Keratinocyte (primary cell): ENCODE data around the gene RIPOR2. TPM values are rescaled to one million over a fixed set of nuclear protein-coding genes. Genes with fewer than 3 reads are reported as not detected.

Experiments
- DNase-seq: peaks from one replicate; pipeline ENCODE4 v3.0.0-alpha.2; 2011; ENCODE audit warnings: low read depth, missing footprints, low spot score
- FAIRE-seq: peaks from 2 replicates; lab custom pipeline; 2011; peaks lifted over from hg19 to GRCh38; lab: Jason Lieb, UNC
- H2AFZ ChIP-seq: 2 replicates; pipeline ENCODE4 v1.6.0; 2012; ENCODE audit warnings: low read length, control low read depth, inconsistent platforms; ENCODE audit not compliant: control insufficient read depth
- H3K27ac ChIP-seq: 2 replicates; pipeline ENCODE4 v1.5.1; 2011; ENCODE audit warnings: low read length; ENCODE audit not compliant: control insufficient read depth, insufficient read depth
- H3K27me3 ChIP-seq: 3 replicates; pipeline ENCODE4 v1.6.0; 2011; ENCODE audit warnings: low read length; ENCODE audit not compliant: control insufficient read depth, insufficient read depth; ENCODE audit errors: extremely low read depth
- H3K36me3 ChIP-seq, 2 experiments: 2 replicates in 1 of 2; 3 replicates in 1 of 2; pipeline ENCODE4 v1.5.1; 2011; ENCODE audit warnings: low read length in 2 of 2, mild to moderate bottlenecking in 1 of 2; ENCODE audit not compliant: control insufficient read depth in 2 of 2, insufficient read depth in 2 of 2; ENCODE audit errors: extremely low read depth in 1 of 2
- H3K4me1 ChIP-seq: 3 replicates; pipeline ENCODE4 v1.5.1; 2011; ENCODE audit warnings: low read length; ENCODE audit not compliant: control insufficient read depth, insufficient read depth; ENCODE audit errors: extremely low read depth
- H3K4me2 ChIP-seq: 3 replicates; pipeline ENCODE4 v1.6.0; 2011; ENCODE audit warnings: low read depth, low read length; ENCODE audit not compliant: control insufficient read depth, insufficient read depth; ENCODE audit errors: extremely low read depth
- H3K4me3 ChIP-seq, 3 experiments: fragments of 200-600 bp in 1 of 3; sonication (generic) in 1 of 3; 2 replicates in 2 of 3; 3 replicates in 1 of 3; pipeline ENCODE4 v1.5.1; 2011 to 2016; ENCODE audit warnings: low read length in 3 of 3, mild to moderate bottlenecking in 3 of 3, control low read depth in 2 of 3, inconsistent platforms in 1 of 3, low read depth in 1 of 3, mixed read lengths in 1 of 3, mixed run types in 1 of 3, moderate library complexity in 1 of 3; ENCODE audit not compliant: control insufficient read depth in 2 of 3, insufficient read depth in 2 of 3; ENCODE audit errors: extremely low read depth in 1 of 3
- H3K79me2 ChIP-seq: 2 replicates; pipeline ENCODE4 v1.6.0; 2012; ENCODE audit warnings: low read length; ENCODE audit not compliant: control insufficient read depth, insufficient read depth
- H3K9ac ChIP-seq: 3 replicates; pipeline ENCODE4 v1.6.0; 2011; ENCODE audit warnings: low read length; ENCODE audit not compliant: control insufficient read depth, insufficient read depth; ENCODE audit errors: extremely low read depth
- H3K9me1 ChIP-seq: 3 replicates; pipeline ENCODE4 v1.6.0; 2011; ENCODE audit warnings: low read length; ENCODE audit not compliant: control insufficient read depth, insufficient read depth; ENCODE audit errors: extremely low read depth
- H3K9me3 ChIP-seq: 2 replicates; pipeline ENCODE4 v1.5.1; 2012; ENCODE audit warnings: low read depth, low read length; ENCODE audit not compliant: control insufficient read depth
- H4K20me1 ChIP-seq: 3 replicates; pipeline ENCODE4 v1.6.0; 2011; ENCODE audit warnings: low read length; ENCODE audit not compliant: control insufficient read depth, insufficient read depth; ENCODE audit errors: extremely low read depth
- EZH2 ChIP-seq: IDR thresholded peaks from one replicate; pipeline ENCODE4 v1.6.1; 2012; ENCODE audit warnings: inconsistent platforms, mild to moderate bottlenecking, low read length, moderate library complexity
- dilution Hi-C: fragments of 300-500 bp; cut with MboI; formaldehyde crosslinking; loops from one replicate; pipeline ENCODE4 v1.7.0; 2020; ENCODE audit warnings: low sequenced_read_pairs; ENCODE audit not compliant: extremely low pct_ligation_motif_present
- polyA plus RNA-seq, 5 experiments: library from polyadenylated mRNA; depleted of rRNA in 3 of 5; stranded (reverse) in 3 of 5; stranded (forward) in 1 of 5; unstranded in 1 of 5; fragments of >200 nt; gene quantifications; 1 replicate in 1 of 5; 2 replicates in 3 of 5; 3 replicates in 1 of 5; pipeline versions ENCODE4 v1.2.1 to v1.2.3, GENCODE V29; 2011 to 2012; ENCODE audit warnings: missing spikeins in 2 of 5, low read depth in 1 of 5, low replicate concordance in 1 of 5
- TF ChIP-seq, protein P1 (sequence below), 3 experiments: IDR thresholded peaks in 1 of 3; conservative IDR thresholded peaks in 1 of 3; optimal IDR thresholded peaks in 1 of 3; 2 replicates in 2 of 3; 3 replicates in 1 of 3; pipeline versions ENCODE3 to v1.5.1; 2011; ENCODE audit warnings: low read length in 3 of 3, mild to moderate bottlenecking in 3 of 3, moderate library complexity in 2 of 3, control low read depth in 1 of 3, inconsistent platforms in 1 of 3; ENCODE audit not compliant: insufficient read depth in 2 of 3; ENCODE audit errors: extremely low read depth in 1 of 3

The RIPOR2 gene
- polyA plus RNA-seq, 1 donor (not counting 4 experiments of a cell fraction or from before 2014, with no cell fraction given), result 0.07 TPM

- Histone ChIP-seq H3K4me2 (no peak overlapping the region), H4K20me1 (no peaks in the 10 kb centered on the region), H3K9me1 (no peaks in the 10 kb centered on the region), H3K9me3 (no peaks in the 10 kb centered on the region), H3K27ac (no peak overlapping the region), H2AFZ (no peak overlapping the region), H3K4me3 (no peak overlapping the region), H3K27me3 (no peaks in the 10 kb centered on the region), H3K36me3 (no peaks in the 10 kb centered on the region), H3K79me2 (no peaks in the 10 kb centered on the region), H3K9ac (no peak overlapping the region), H3K4me1 (peaks cover 11% of the 10 kb centered on the region)
- DNase-seq (no peak), FAIRE-seq (no peak)
- dilution Hi-C loops, result no loop called here
- no peak for TF ChIP-seq EZH2
- TF ChIP-seq, protein P1, sequence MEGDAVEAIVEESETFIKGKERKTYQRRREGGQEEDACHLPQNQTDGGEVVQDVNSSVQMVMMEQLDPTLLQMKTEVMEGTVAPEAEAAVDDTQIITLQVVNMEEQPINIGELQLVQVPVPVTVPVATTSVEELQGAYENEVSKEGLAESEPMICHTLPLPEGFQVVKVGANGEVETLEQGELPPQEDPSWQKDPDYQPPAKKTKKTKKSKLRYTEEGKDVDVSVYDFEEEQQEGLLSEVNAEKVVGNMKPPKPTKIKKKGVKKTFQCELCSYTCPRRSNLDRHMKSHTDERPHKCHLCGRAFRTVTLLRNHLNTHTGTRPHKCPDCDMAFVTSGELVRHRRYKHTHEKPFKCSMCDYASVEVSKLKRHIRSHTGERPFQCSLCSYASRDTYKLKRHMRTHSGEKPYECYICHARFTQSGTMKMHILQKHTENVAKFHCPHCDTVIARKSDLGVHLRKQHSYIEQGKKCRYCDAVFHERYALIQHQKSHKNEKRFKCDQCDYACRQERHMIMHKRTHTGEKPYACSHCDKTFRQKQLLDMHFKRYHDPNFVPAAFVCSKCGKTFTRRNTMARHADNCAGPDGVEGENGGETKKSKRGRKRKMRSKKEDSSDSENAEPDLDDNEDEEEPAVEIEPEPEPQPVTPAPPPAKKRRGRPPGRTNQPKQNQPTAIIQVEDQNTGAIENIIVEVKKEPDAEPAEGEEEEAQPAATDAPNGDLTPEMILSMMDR (optimal IDR thresholded peaks at IDR 0.05 in 1 of 3, IDR thresholded peaks at IDR 0.05 in 1 of 3, conservative IDR thresholded peaks at IDR 0.05 in 1 of 3; ENCODE audit: extremely low read depth in 1 of 3, insufficient read depth in 2 of 3, low read length in 3 of 3), result no peak
Measured at GRCh38 chr6:24929242-24929641, 6.5 kb downstream of the RIPOR2 start.

DNA sequence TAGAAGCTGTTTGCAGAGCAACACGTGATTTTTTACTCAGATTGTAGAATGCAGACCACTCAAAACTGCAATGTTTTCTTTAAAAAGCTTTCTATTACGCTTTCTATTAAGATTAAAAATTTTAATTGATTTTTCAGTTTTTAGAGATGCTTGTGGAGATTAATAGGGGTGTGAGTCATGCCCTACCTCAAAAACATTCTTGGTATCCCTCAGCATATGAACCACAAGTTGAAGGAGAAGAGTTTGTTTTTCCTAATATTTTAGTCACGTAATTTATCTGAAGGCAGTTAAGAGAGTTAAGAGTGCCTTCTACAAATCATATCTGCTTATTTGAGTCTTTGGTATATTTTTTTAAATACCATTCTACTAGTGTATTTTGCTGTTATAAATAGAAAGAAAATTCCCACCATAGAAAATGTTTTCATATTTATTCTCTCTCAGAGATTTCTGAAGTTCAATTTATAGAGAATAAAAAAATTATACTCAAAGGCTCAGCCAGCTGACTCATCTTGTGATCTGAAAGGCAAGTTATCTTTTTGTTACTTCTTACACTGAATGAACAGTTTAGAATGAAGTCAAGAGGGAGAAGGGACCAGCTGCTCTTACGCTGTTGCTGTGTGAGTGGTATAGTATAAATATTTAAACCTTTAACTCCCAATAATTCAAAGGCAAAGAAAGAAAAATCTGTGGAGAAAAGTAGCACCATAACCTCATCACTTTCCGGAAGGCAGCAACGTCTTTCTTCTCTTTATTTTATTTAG lies 7.6 kb downstream of the RIPOR2 start:
- Histone ChIP-seq H3K4me3 (no peak overlapping the region), H3K36me3 (no peaks in the 10 kb centered on the region), H3K4me2 (no peak overlapping the region), H3K27ac (no peak overlapping the region), H3K27me3 (no peaks in the 10 kb centered on the region), H4K20me1 (no peaks in the 10 kb centered on the region), H3K4me1 (peaks cover 11% of the 10 kb centered on the region), H3K9ac (no peak overlapping the region), H3K79me2 (no peaks in the 10 kb centered on the region), H2AFZ (no peak overlapping the region), H3K9me3 (no peaks in the 10 kb centered on the region), H3K9me1 (no peaks in the 10 kb centered on the region)
- no peak for DNase-seq
- dilution Hi-C loops, result no loop called here
- FAIRE-seq, result no peak
- TF ChIP-seq EZH2, result no peak
- TF ChIP-seq, protein P1 (optimal IDR thresholded peaks at IDR 0.05 in 1 of 3, IDR thresholded peaks at IDR 0.05 in 1 of 3, conservative IDR thresholded peaks at IDR 0.05 in 1 of 3; ENCODE audit: extremely low read depth in 1 of 3, insufficient read depth in 2 of 3, low read length in 3 of 3), result no peak
